ENCODE results near the gene HSPA5.

GRCh38 chr9:125189011-125189360 lies 52.2 kb downstream of the HSPA5 start:
- TF ChIP-seq, protein P1, sequence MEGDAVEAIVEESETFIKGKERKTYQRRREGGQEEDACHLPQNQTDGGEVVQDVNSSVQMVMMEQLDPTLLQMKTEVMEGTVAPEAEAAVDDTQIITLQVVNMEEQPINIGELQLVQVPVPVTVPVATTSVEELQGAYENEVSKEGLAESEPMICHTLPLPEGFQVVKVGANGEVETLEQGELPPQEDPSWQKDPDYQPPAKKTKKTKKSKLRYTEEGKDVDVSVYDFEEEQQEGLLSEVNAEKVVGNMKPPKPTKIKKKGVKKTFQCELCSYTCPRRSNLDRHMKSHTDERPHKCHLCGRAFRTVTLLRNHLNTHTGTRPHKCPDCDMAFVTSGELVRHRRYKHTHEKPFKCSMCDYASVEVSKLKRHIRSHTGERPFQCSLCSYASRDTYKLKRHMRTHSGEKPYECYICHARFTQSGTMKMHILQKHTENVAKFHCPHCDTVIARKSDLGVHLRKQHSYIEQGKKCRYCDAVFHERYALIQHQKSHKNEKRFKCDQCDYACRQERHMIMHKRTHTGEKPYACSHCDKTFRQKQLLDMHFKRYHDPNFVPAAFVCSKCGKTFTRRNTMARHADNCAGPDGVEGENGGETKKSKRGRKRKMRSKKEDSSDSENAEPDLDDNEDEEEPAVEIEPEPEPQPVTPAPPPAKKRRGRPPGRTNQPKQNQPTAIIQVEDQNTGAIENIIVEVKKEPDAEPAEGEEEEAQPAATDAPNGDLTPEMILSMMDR (optimal IDR thresholded peaks at IDR 0.05 in 1 of 3, IDR thresholded peaks at IDR 0.05 in 1 of 3, conservative IDR thresholded peaks at IDR 0.05 in 1 of 3; ENCODE audit: extremely low read depth in 1 of 3, insufficient read depth in 2 of 3, low read length in 3 of 3) = no peak
- no peak for TF ChIP-seq EZH2 (IDR thresholded peaks at IDR 0.05; ENCODE audit: low read length)
